OCI-LY1 (cell line): ENCODE results near the gene GPR171.

Experiments used
- H2AFZ ChIP-seq: fragments of 200-600 bp; sonication (generic), shearing (Covaris generic); 2 replicates; pipeline ENCODE4 v1.6.0; 2014; ENCODE audit warnings: antibody characterized with exemption, mild to moderate bottlenecking, low read length
- H3F3A ChIP-seq: fragments of 200-600 bp; sonication (generic), shearing (Covaris generic); 2 replicates; pipeline ENCODE4 v1.6.0; 2014; ENCODE audit warnings: mild to moderate bottlenecking, antibody characterized with exemption, low read length, moderate library complexity; ENCODE audit not compliant: insufficient read depth
- H3K27ac ChIP-seq: fragments of 200-600 bp; sonication (generic); 2 replicates; pipeline ENCODE4 v1.5.1; 2014; ENCODE audit warnings: low read length, mixed run types, mild to moderate bottlenecking, low read depth; ENCODE audit not compliant: poor library complexity, severe bottlenecking
- H3K27me3 ChIP-seq: fragments of 200-600 bp; sonication (generic); 2 replicates; pipeline ENCODE4 v1.6.0; 2014; ENCODE audit warnings: antibody characterized with exemption, mild to moderate bottlenecking, low read length, moderate library complexity; ENCODE audit not compliant: insufficient read depth
- H3K36me3 ChIP-seq: fragments of 200-600 bp; sonication (generic); 2 replicates; pipeline ENCODE4 v1.6.1; 2014; ENCODE audit warnings: mild to moderate bottlenecking, antibody characterized with exemption, low read length, moderate library complexity, mixed read lengths; ENCODE audit not compliant: insufficient read depth
- H3K4me1 ChIP-seq: fragments of 200-600 bp; sonication (generic); 2 replicates; pipeline ENCODE4 v1.5.1; 2014; ENCODE audit warnings: mild to moderate bottlenecking, low read length, moderate library complexity; ENCODE audit not compliant: insufficient read depth, severe bottlenecking
- H3K4me2 ChIP-seq: fragments of 200-600 bp; sonication (generic), shearing (Covaris generic); 2 replicates; pipeline ENCODE4 v1.6.1; 2014; ENCODE audit warnings: low read length
- H3K4me3 ChIP-seq: fragments of 200-600 bp; sonication (generic); 2 replicates; pipeline ENCODE4 v1.5.1; 2014; ENCODE audit warnings: low read length, low read depth, mild to moderate bottlenecking, mixed read lengths; ENCODE audit not compliant: poor library complexity, severe bottlenecking
- H3K79me2 ChIP-seq: fragments of 200-600 bp; shearing (Covaris generic); 2 replicates; pipeline ENCODE4 v1.6.1; 2016; ENCODE audit warnings: mixed run types, low read length, mixed read lengths; ENCODE audit not compliant: insufficient read depth
- H3K9ac ChIP-seq: fragments of 200-600 bp; sonication (generic), shearing (Covaris generic); 2 replicates; pipeline ENCODE4 v1.6.1; 2014; ENCODE audit warnings: mild to moderate bottlenecking, low read length, mixed read lengths
- H3K9me2 ChIP-seq: fragments of 200-600 bp; sonication (generic), shearing (Covaris generic); 2 replicates; pipeline ENCODE4 v1.6.1; 2014; ENCODE audit warnings: low read depth, mild to moderate bottlenecking, low read length, mixed read lengths
- H3K9me3 ChIP-seq: fragments of 200-600 bp; shearing (Covaris generic); 2 replicates; pipeline ENCODE4 v1.6.1; 2014; ENCODE audit warnings: low read length, mixed read lengths
- H4K20me1 ChIP-seq: fragments of 200-600 bp; sonication (generic), shearing (Covaris generic); 2 replicates; pipeline ENCODE4 v1.6.0; 2016; ENCODE audit warnings: mild to moderate bottlenecking, low read length; ENCODE audit not compliant: insufficient read depth
- CTCF ChIP-seq: fragments of 200-600 bp; sonication (generic), shearing (Covaris generic); IDR thresholded peaks from 2 replicates; pipeline ENCODE4 v1.5.1; 2017; ENCODE audit warnings: mild to moderate bottlenecking, antibody characterized with exemption, low read length, moderate library complexity, mixed read lengths
- EZH2 ChIP-seq: fragments of 200-600 bp; sonication (generic), shearing (Covaris generic); IDR thresholded peaks from 2 replicates; pipeline ENCODE4 v1.8.0; 2017; ENCODE audit warnings: borderline replicate concordance, mixed run types, mild to moderate bottlenecking, antibody characterized with exemption, low read length, moderate library complexity, mixed read lengths

Gene GPR171

GRCh38 chr3:151213881-151214280 is 10.9 kb upstream of the GPR171 start:
- no peak overlapping the region for H2AFZ ChIP-seq
- H3K4me3 ChIP-seq: no peak overlapping the region
- H3K4me2 ChIP-seq: no peak overlapping the region
- H3F3A ChIP-seq: no peaks in the 10 kb centered on the region
- no peaks in the 10 kb centered on the region for H4K20me1 ChIP-seq
- no peaks in the 10 kb centered on the region for H3K9me2 ChIP-seq
- H3K4me1 ChIP-seq: peaks cover 12% of the 10 kb centered on the region
- no peaks in the 10 kb centered on the region for H3K9me3 ChIP-seq
- H3K36me3 ChIP-seq: no peaks in the 10 kb centered on the region
- no peak overlapping the region for H3K9ac ChIP-seq
- H3K27me3 ChIP-seq: no peaks in the 10 kb centered on the region
- no peaks in the 10 kb centered on the region for H3K79me2 ChIP-seq
- no peak for TF ChIP-seq CTCF
- no peak for TF ChIP-seq EZH2
- H3K27ac ChIP-seq: no peak overlapping the region

GRCh38 chr3:151213151-151213550 is 10.1 kb upstream of the GPR171 start:
- TF ChIP-seq EZH2 (no peak), CTCF (no peak)
- no peak overlapping the region for H3K4me2 ChIP-seq

GRCh38 chr3:151210676-151211381 is 7.8 kb upstream of the GPR171 start:
- Histone ChIP-seq H3K27ac (no peak overlapping the region), H3K36me3 (no peaks in the 10 kb centered on the region), H3K9ac (no peak overlapping the region), H3K27me3 (no peaks in the 10 kb centered on the region), H3K4me1 (peaks cover 12% of the 10 kb centered on the region), H3K79me2 (no peaks in the 10 kb centered on the region), H2AFZ (no peak overlapping the region), H3K9me3 (no peaks in the 10 kb centered on the region), H3F3A (no peaks in the 10 kb centered on the region), H4K20me1 (no peaks in the 10 kb centered on the region), H3K9me2 (no peaks in the 10 kb centered on the region), H3K4me2 (peak overlapping the region; percentile 39), H3K4me3 (peak overlapping the region; percentile 15)
- TF ChIP-seq EZH2 (no peak), CTCF (peak; percentile 52)

More at GRCh38 chr3:151213151-151213550, 10.1 kb upstream of the GPR171 start:
- Histone ChIP-seq H3K79me2 (no peaks in the 10 kb centered on the region), H3K27ac (no peak overlapping the region), H3K27me3 (no peaks in the 10 kb centered on the region), H3K9ac (no peak overlapping the region), H2AFZ (no peak overlapping the region), H3K36me3 (no peaks in the 10 kb centered on the region), H3K4me3 (no peak overlapping the region), H3K9me3 (no peaks in the 10 kb centered on the region), H3K9me2 (no peaks in the 10 kb centered on the region), H4K20me1 (no peaks in the 10 kb centered on the region), H3F3A (no peaks in the 10 kb centered on the region), H3K4me1 (peaks cover 12% of the 10 kb centered on the region)
